Activated CD4-positive, alpha-beta T cell treated with anti-CD3 and anti-CD28 coated beads, Interleukin-2, amount 10 ng/mL, durations not matched to agents 24 days and 14 days (primary cell): ENCODE data around the gene MRPS16. TPM values are rescaled to one million over a fixed set of nuclear protein-coding genes. Genes with fewer than 3 reads are reported as not detected.
A peak's percentile ranks its signal among the peaks of the same experiment; 100 is the strongest.

Experiments used
- DNase-seq: peaks from one replicate; pipeline ENCODE4 v3.0.0; 2022
- H3K27ac Mint-ChIP-seq: one replicate; pipeline ENCODE4 v1.8.0; 2022; ENCODE audit warnings: mild to moderate bottlenecking, mixed read lengths
- H3K27me3 Mint-ChIP-seq: one replicate; pipeline ENCODE4 v1.8.0; 2022; ENCODE audit warnings: mixed read lengths
- H3K36me3 Mint-ChIP-seq: one replicate; pipeline ENCODE4 v1.8.0; 2022; ENCODE audit warnings: low read depth, mild to moderate bottlenecking, mixed read lengths
- H3K4me1 Mint-ChIP-seq: one replicate; pipeline ENCODE4 v1.8.0; 2021; ENCODE audit warnings: mixed read lengths
- H3K4me3 Mint-ChIP-seq: one replicate; pipeline ENCODE4 v1.8.0; 2022; ENCODE audit warnings: mild to moderate bottlenecking, moderate library complexity, mixed read lengths
- H3K9me3 Mint-ChIP-seq: one replicate; pipeline ENCODE4 v1.8.0; 2021; ENCODE audit warnings: mixed read lengths
- intact Hi-C: fragments of 100-400 bp; cut with micrococcal nuclease; formaldehyde crosslinking; loops from one replicate; pipeline ENCODE4 v1.15.1; 2023
- total RNA-seq: library from RNA; stranded (reverse); gene quantifications from 2 replicates; pipeline ENCODE4 v1.2.3, GENCODE V29; 2022

The MRPS16 gene
- total RNA-seq, 1 donor from 2014 or later = 164 TPM

- intact Hi-C loops = no loop called here
- no peak for DNase-seq
- Mint-ChIP-seq H3K27ac (no peak overlapping the region), H3K4me1 (no peaks in the 10 kb centered on the region), H3K9me3 (no peaks in the 10 kb centered on the region), H3K36me3 (peaks cover 11% of the 10 kb centered on the region), H3K4me3 (no peak overlapping the region), H3K27me3 (no peaks in the 10 kb centered on the region)
These were observed 24.2 kb downstream of the MRPS16 start for GRCh38 chr10:73228247-73228646.

- Mint-ChIP-seq H3K36me3 (peaks cover 8% of the 10 kb centered on the region), H3K9me3 (no peaks in the 10 kb centered on the region), H3K27me3 (no peaks in the 10 kb centered on the region), H3K27ac (no peak overlapping the region), H3K4me1 (no peaks in the 10 kb centered on the region), H3K4me3 (no peak overlapping the region)
- no peak for DNase-seq
- intact Hi-C loops = no loop called here
These were observed 25.8 kb downstream of the MRPS16 start for GRCh38 chr10:73226663-73227062.

GRCh38 chr10:73225518-73225917, 26.9 kb downstream of the MRPS16 start:
- intact Hi-C loops = no loop called here
- no peak overlapping the region for H3K27ac Mint-ChIP-seq
- peaks cover 7% of the 10 kb centered on the region for H3K36me3 Mint-ChIP-seq
- H3K9me3 Mint-ChIP-seq = no peaks in the 10 kb centered on the region
- no peak for DNase-seq
- no peaks in the 10 kb centered on the region for H3K27me3 Mint-ChIP-seq
- H3K4me3 Mint-ChIP-seq = no peak overlapping the region
- H3K4me1 Mint-ChIP-seq = no peaks in the 10 kb centered on the region

GRCh38 chr10:73220989-73221388, 31.5 kb downstream of the MRPS16 start:
- H3K27ac Mint-ChIP-seq = no peak overlapping the region
- DNase-seq = no peak
- no peak overlapping the region for H3K4me3 Mint-ChIP-seq
- intact Hi-C loops = no loop called here
- H3K4me1 Mint-ChIP-seq = no peaks in the 10 kb centered on the region
- H3K9me3 Mint-ChIP-seq = peaks cover under 1% of the 10 kb centered on the region
- peaks cover 20% of the 10 kb centered on the region for H3K36me3 Mint-ChIP-seq
- H3K27me3 Mint-ChIP-seq = no peaks in the 10 kb centered on the region

- no peak overlapping the region for H3K27ac Mint-ChIP-seq
- H3K27me3 Mint-ChIP-seq = no peaks in the 10 kb centered on the region
- H3K36me3 Mint-ChIP-seq = peaks cover 25% of the 10 kb centered on the region
- DNase-seq = no peak
- H3K4me1 Mint-ChIP-seq = no peaks in the 10 kb centered on the region
- H3K4me3 Mint-ChIP-seq = no peak overlapping the region
- intact Hi-C loops = no loop called here
- peaks cover 3% of the 10 kb centered on the region for H3K9me3 Mint-ChIP-seq
These were observed 33.1 kb downstream of the MRPS16 start for GRCh38 chr10:73219384-73219783.

- H3K27me3 Mint-ChIP-seq = no peaks in the 10 kb centered on the region
- peaks cover 3% of the 10 kb centered on the region for H3K9me3 Mint-ChIP-seq
- no peak for DNase-seq
- no peaks in the 10 kb centered on the region for H3K4me1 Mint-ChIP-seq
- peaks cover 29% of the 10 kb centered on the region for H3K36me3 Mint-ChIP-seq
- H3K4me3 Mint-ChIP-seq = no peak overlapping the region
- H3K27ac Mint-ChIP-seq = no peak overlapping the region
- intact Hi-C loops = no loop called here
These were observed 33.8 kb downstream of the MRPS16 start for GRCh38 chr10:73218431-73219191.

- no peak overlapping the region for H3K4me3 Mint-ChIP-seq
- no peak for DNase-seq
- H3K36me3 Mint-ChIP-seq = peaks cover 30% of the 10 kb centered on the region
- no peaks in the 10 kb centered on the region for H3K27me3 Mint-ChIP-seq
- no peaks in the 10 kb centered on the region for H3K4me1 Mint-ChIP-seq
- peaks cover 3% of the 10 kb centered on the region for H3K9me3 Mint-ChIP-seq
- H3K27ac Mint-ChIP-seq = no peak overlapping the region
- intact Hi-C loops = no loop called here
These were observed 34.8 kb downstream of the MRPS16 start for GRCh38 chr10:73217628-73218027.

GRCh38 chr10:73215749-73216148, 36.7 kb downstream of the MRPS16 start:
- peaks cover 3% of the 10 kb centered on the region for H3K9me3 Mint-ChIP-seq
- no peaks in the 10 kb centered on the region for H3K27me3 Mint-ChIP-seq
- intact Hi-C loops = no loop called here
- DNase-seq = no peak
- H3K4me1 Mint-ChIP-seq = peaks cover 1% of the 10 kb centered on the region
- peaks cover 29% of the 10 kb centered on the region for H3K36me3 Mint-ChIP-seq
- no peak overlapping the region for H3K27ac Mint-ChIP-seq
- H3K4me3 Mint-ChIP-seq = no peak overlapping the region

- H3K27ac Mint-ChIP-seq = no peak overlapping the region
- no peak for DNase-seq
- no peak overlapping the region for H3K4me3 Mint-ChIP-seq
- peaks cover 4% of the 10 kb centered on the region for H3K4me1 Mint-ChIP-seq
- H3K27me3 Mint-ChIP-seq = no peaks in the 10 kb centered on the region
- H3K36me3 Mint-ChIP-seq = peaks cover 15% of the 10 kb centered on the region
- intact Hi-C loops = no loop called here
- peaks cover 3% of the 10 kb centered on the region for H3K9me3 Mint-ChIP-seq
These were observed 41.2 kb downstream of the MRPS16 start for GRCh38 chr10:73211106-73211811.

- intact Hi-C loops = no loop called here
- Mint-ChIP-seq H3K9me3 (no peaks in the 10 kb centered on the region), H3K27ac (no peak overlapping the region), H3K27me3 (no peaks in the 10 kb centered on the region), H3K36me3 (peaks cover 16% of the 10 kb centered on the region), H3K4me1 (peaks cover 4% of the 10 kb centered on the region), H3K4me3 (no peak overlapping the region)
- no peak for DNase-seq
These were observed 41.9 kb downstream of the MRPS16 start for GRCh38 chr10:73210395-73211105.

GRCh38 chr10:73209705-73210104, 42.7 kb downstream of the MRPS16 start:
- no peak overlapping the region for H3K4me3 Mint-ChIP-seq
- peaks cover 4% of the 10 kb centered on the region for H3K4me1 Mint-ChIP-seq
- peaks cover 16% of the 10 kb centered on the region for H3K36me3 Mint-ChIP-seq
- H3K9me3 Mint-ChIP-seq = no peaks in the 10 kb centered on the region
- H3K27me3 Mint-ChIP-seq = no peaks in the 10 kb centered on the region
- intact Hi-C loops = no loop called here
- H3K27ac Mint-ChIP-seq = no peak overlapping the region
- no peak for DNase-seq

- Mint-ChIP-seq H3K27me3 (no peaks in the 10 kb centered on the region), H3K36me3 (peaks cover 9% of the 10 kb centered on the region), H3K4me3 (no peak overlapping the region), H3K9me3 (no peaks in the 10 kb centered on the region), H3K4me1 (peaks cover 4% of the 10 kb centered on the region), H3K27ac (no peak overlapping the region)
- DNase-seq = no peak
- intact Hi-C loops = no loop called here
These were observed 44.6 kb downstream of the MRPS16 start for GRCh38 chr10:73207883-73208282.

- no peaks in the 10 kb centered on the region for H3K27me3 Mint-ChIP-seq
- no peaks in the 10 kb centered on the region for H3K9me3 Mint-ChIP-seq
- intact Hi-C loops = no loop called here
- H3K4me1 Mint-ChIP-seq = peaks cover 4% of the 10 kb centered on the region
- peak; percentile 49 for DNase-seq
- H3K4me3 Mint-ChIP-seq = no peak overlapping the region
- H3K27ac Mint-ChIP-seq = no peak overlapping the region
- peaks cover 8% of the 10 kb centered on the region for H3K36me3 Mint-ChIP-seq
These were observed 46.1 kb downstream of the MRPS16 start for GRCh38 chr10:73206385-73206784.

- Mint-ChIP-seq H3K4me1 (peaks cover 4% of the 10 kb centered on the region), H3K27ac (no peak overlapping the region), H3K36me3 (peaks cover 5% of the 10 kb centered on the region), H3K9me3 (no peaks in the 10 kb centered on the region), H3K4me3 (no peak overlapping the region), H3K27me3 (no peaks in the 10 kb centered on the region)
- no peak for DNase-seq
- intact Hi-C loops = no loop called here
These were observed 46.6 kb downstream of the MRPS16 start for GRCh38 chr10:73205890-73206289.
